GM19239 (cell line): ENCODE results near the gene GBX1.

ENCODE experiments used
- DNase-seq: peaks from one replicate; pipeline ENCODE4 v3.0.0; 2011; ENCODE audit warnings: low spot score; ENCODE audit not compliant: insufficient read length
- FAIRE-seq: peaks from 2 replicates; lab custom pipeline; 2011; peaks lifted over from hg19 to GRCh38; lab: Jason Lieb, UNC

The GBX1 gene

GRCh38 chr7:151195616-151196450 lies 28.3 kb upstream of the GBX1 start:
- FAIRE-seq (no peak), DNase-seq (no peak)

GRCh38 chr7:151194188-151194587 lies 26.7 kb upstream of the GBX1 start:
- DNase-seq (no peak), FAIRE-seq (no peak)

- FAIRE-seq = no peak
- DNase-seq = no peak
These were observed 25.9 kb upstream of the GBX1 start for GRCh38 chr7:151193203-151193978.

GRCh38 chr7:151192002-151192539 lies 24.6 kb upstream of the GBX1 start:
- no peak for FAIRE-seq
- no peak for DNase-seq

DNA sequence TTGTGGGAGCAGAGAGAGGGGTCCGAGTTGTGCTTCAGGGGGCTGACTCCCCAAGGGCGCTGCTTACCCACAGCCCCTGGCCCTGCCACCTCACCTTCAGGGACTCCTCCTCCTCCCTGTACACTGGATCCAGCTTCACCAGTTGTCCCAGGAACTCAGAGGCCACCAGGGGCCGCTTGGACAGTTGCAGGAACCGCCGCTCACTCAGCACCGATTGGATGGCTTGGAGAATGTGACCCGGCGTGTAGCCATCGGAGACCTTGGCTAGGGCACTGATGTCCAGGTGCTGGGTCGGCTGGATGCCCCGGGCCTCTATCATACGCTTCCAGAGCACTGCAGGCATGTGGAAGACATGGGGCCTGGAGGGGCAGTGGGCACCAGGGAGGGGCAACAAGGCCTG lies 24.1 kb upstream of the GBX1 start:
- no peak for FAIRE-seq

DNA sequence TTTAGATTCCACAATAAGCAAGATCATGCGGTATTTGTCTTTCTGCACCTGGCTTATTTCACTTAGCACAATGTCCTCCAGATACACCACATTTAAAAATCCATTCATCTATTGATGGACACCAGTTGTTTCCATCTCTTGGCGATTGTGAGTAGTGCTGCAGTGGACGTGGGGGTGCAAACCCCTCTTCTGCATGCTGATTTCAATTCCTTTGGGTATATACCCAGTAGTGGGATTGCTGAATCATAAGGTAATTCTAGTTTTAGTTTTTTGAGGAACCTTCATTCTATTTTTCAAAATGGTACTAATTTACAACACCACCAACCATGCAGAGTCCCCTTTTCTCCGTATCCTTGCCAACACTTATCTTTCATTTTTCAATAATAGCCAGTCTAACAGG lies 21.5 kb upstream of the GBX1 start:
- FAIRE-seq = no peak
- DNase-seq = no peak

More for the DNA sequence above, 24.1 kb upstream of the GBX1 start:
- DNase-seq = no peak

DNA sequence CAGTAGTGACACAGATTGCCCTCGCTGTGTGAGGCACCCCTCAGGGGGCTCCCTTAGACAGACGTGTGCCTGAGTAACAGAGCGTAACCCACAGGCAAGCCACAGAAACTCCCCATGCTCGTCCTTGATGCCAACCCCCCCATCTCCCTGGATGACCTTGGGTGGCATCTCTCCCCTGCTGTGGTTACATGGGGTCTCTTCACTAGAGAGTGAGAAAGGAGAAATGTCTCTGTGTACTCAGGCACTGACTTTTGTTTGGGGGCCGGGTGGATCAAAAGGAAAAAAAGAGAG lies 20.7 kb upstream of the GBX1 start:
- FAIRE-seq = no peak
- no peak for DNase-seq

GRCh38 chr7:151187409-151188251 lies 20.1 kb upstream of the GBX1 start:
- FAIRE-seq = no peak
- DNase-seq = no peak

DNA sequence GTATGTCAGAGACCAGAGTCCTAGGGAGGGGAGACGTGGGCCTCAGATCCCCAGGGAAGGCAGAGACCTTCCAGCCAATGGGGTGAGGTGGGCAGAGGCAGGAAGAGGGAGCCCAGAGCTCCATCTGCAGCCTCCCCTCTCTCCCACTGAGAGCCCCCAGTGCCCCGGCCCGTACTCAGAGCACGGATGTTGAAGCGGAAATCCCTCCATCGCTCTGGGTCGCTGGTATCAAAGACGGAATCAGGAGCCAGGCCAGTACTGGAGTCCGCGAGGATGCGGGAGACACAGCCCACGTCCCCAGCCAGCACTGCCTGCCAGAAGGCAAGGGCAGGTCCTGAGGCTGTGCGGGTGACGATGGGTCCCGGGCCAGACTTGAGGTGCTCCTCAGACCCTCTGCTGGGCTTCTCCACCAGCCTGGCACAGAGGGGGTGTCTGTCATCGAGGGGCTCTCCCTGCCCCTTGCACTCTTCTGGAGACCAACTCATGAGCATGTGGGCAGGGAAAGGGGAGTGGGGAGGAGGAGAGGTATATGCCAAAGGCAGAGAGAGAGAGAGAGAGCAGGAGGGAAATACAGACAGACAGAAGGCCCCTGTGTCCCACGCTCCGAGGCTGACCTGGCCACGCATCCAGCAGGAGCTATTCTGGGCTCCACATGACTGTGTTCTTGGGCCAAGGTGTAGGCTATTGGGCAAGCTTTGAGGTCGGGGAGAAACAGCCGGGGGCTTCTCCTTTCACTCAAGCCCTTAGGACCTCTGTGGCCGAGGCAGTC lies 19.3 kb upstream of the GBX1 start, which contains the start of gene ASB10:
Gene ASB10 (minus strand): TSS at position 611 of the 769 bp plus-strand sequence. CDS start 120 bp downstream, at position 491.
- FAIRE-seq (no peak), DNase-seq (no peak)

DNA sequence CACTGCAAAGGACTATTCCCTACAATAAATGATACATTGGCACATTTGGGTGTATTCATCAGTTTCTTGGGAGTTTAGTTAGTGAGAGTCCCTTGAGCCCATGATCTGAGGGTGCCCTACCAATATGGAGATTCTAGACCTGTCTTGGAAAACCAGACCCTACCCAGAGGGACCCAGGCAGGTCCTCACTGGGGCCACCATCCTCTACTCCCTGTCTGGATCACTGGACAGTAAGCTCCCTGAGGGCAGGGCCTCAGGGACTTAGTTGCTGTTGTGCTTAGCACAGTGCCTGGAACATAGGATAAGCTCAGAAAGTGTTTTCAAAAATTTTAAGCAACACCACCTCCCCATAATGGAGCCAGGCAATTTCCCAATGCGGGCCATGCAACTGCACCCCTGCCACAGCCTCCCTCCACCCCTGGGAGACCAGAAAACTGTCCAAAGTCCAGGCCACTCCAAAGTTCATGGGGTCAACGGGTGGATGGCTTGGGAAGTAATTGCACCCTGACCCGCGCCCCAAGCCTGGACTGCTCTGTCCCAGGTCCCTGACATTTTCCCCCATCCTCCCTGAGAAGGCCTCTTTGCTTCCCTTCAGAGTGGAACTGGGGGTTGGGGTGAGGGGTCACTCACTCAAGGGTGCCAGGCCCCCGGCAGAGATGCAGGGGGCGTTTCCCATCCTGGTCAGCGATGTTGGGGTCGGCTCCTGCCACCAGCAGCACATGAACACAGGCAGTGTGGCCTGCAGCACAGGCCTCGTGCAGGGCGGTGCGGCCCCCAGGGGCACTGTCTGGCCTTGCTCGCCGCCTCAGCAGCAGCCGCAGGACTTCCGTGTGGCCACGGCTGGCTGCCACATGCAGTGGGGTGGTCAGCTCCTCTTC lies 18.5 kb upstream of the GBX1 start:
- FAIRE-seq = no peak

GRCh38 chr7:151181011-151181431 lies 13.5 kb upstream of the GBX1 start:
- no peak for FAIRE-seq
- no peak for DNase-seq

More for the DNA sequence above, 18.5 kb upstream of the GBX1 start:
- no peak for DNase-seq

DNA sequence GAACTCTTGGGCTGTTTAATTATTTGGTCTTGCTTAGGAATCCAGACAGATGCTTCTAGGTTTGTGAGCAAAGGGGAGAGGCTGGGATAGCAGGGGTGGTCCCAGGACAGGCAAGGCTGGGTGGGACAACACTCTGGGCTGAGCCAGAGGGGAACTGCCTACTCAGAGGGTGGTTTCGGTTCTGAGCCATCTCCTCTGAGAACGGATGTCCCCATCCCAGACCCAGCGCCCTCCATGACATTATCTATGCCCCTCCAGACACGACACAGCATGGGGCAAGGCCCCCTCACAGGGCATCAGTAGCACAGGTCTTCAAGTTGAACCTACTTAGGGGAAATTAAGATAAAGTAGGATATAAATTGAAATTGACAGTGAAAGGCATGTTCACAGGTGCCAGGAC lies 12.5 kb upstream of the GBX1 start:
- DNase-seq (no peak), FAIRE-seq (no peak)

DNA sequence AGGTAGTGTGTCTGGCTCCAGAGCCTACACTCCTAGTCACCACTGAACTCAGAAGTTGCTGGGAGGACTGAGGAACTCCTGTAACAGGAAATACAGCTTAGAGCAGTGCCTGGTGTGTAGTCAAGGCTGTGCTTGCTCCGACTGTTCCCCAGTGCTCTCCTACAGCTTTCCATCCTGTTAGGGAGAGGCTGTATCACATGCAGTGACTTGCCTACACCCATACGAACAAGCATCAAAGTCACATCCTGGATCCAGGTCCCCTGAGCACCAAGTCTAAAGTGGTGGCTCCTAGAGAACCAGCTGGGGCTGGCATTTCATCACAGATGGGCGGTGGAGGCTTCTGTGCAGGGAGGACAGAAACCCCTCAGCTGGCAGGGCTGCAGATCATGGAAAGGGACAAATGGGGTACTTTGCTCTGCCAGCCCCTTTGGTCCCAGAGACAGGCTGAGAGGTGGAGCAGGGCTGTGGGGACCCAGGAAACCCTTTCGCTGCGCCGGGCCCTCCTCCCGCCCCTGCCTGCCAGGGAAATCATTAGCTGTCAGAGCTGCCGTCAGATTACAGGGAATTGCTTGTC lies 11.9 kb upstream of the GBX1 start:
- FAIRE-seq (no peak), DNase-seq (no peak)

DNA sequence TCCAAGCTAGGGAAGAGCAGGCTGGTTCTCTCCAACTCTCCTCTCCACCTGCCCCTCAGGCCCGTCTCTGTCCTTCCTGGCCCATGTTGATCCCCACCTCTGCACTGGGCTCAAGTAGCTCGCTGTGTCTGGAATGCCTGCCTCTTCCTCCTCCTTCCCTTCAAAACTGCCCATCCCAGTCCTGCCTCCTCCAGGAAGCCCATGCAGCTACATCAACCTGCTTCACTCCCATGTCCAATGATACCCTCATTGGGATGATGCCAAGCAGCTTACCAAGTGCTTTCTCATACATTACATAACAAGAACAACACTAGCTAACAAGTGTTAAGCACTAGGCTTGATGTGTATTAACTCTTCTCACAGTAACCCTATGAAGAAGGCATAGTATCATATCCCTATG lies 11.3 kb upstream of the GBX1 start:
- FAIRE-seq (no peak), DNase-seq (no peak)

DNA sequence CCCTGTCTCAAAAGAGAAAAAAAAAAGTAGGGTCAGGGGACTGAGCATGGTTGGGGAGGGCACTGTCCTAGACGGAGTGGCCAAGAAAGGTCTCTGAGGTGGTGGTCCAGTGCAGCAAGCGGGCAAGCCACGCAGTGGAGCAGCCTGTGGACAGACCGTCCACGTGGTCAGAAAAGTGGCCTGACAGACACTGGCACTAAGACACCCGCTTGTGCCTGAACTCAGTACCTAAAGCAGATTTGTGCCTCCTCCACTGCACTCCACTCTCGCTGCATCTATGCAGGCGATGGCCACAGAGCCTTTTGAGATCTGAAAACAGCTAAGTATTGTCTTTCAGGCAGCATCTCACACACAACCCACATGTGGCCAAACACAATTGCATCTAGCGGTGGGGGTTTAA lies 10.7 kb upstream of the GBX1 start:
- no peak for FAIRE-seq
- DNase-seq = no peak

DNA sequence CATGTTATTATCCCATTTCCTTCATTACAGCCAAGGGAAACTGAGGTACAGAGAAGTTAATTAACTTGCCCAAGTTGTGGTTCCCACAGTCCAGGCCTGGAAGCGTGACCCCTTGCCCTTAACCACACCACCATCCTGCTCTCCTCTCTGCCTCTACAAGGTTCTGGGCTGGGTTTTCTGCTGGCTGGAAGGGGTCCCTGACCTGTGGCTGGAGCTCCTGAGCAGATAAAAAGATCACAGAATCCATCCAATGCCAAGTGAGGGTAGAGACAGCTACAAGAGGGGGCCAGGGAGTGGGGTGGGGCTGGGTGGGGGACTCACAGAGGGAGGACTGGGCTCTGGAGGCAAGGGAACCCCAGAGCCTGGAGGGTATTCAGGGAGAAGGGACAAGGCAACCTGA lies 9.8 kb upstream of the GBX1 start:
- FAIRE-seq = no peak
- DNase-seq = no peak

GRCh38 chr7:151176401-151176800 lies 8.9 kb upstream of the GBX1 start:
- FAIRE-seq (no peak), DNase-seq (no peak)

GRCh38 chr7:151175793-151176311 lies 8.4 kb upstream of the GBX1 start:
- no peak for FAIRE-seq
- no peak for DNase-seq
